ENCODE results near the gene GPR180.

The GPR180 gene

DNA sequence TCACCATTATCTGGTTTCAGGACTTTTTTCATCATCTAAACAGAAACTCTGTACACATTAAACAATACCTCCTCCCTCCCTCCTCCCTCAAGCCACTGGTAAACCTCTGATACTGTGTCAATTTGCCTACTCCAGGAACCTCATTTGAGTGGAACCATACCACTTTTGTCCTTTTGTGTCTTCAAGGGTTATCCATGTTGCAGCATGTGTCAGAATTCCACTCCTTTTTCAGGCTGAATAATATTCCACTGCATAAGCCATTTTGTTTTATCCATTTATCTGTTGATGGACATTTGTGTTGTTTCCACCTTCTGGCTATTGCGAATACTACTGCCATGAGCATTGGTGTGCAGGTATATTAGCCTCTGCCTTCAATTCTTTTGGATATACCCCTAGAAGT, 33.2 kb upstream of the GPR180 start:
- Mint-ChIP-seq H3K4me1 (no peaks in the 10 kb centered on the region), H3K27me3 (ENCODE audit: low read depth) (no peaks in the 10 kb centered on the region), H3K27ac (no peak overlapping the region), H3K36me3 (ENCODE audit: low read depth) (peaks cover 35% of the 10 kb centered on the region), H3K4me3 (no peak overlapping the region), H3K9me3 (no peaks in the 10 kb centered on the region)
- TF ChIP-seq CTCF (IDR thresholded peaks at IDR 0.05; ENCODE audit: unreplicated experiment in 3 of 3), result no peak

GRCh38 chr13:94569615-94570014, 32.0 kb upstream of the GPR180 start:
- H3K9me3 Mint-ChIP-seq, result no peaks in the 10 kb centered on the region
- no peak overlapping the region for H3K4me3 Mint-ChIP-seq
- no peak for TF ChIP-seq CTCF (IDR thresholded peaks at IDR 0.05; ENCODE audit: unreplicated experiment in 3 of 3)
- peaks cover 42% of the 10 kb centered on the region for H3K36me3 Mint-ChIP-seq (ENCODE audit: low read depth)
- no peaks in the 10 kb centered on the region for H3K4me1 Mint-ChIP-seq
- no peak overlapping the region for H3K27ac Mint-ChIP-seq
- H3K27me3 Mint-ChIP-seq (ENCODE audit: low read depth), result no peaks in the 10 kb centered on the region

- TF ChIP-seq CTCF (IDR thresholded peaks at IDR 0.05; ENCODE audit: unreplicated experiment in 3 of 3), result no peak
- Mint-ChIP-seq H3K4me3 (no peak overlapping the region), H3K4me1 (no peaks in the 10 kb centered on the region), H3K36me3 (ENCODE audit: low read depth) (peaks cover 58% of the 10 kb centered on the region), H3K27ac (no peak overlapping the region), H3K27me3 (ENCODE audit: low read depth) (no peaks in the 10 kb centered on the region), H3K9me3 (no peaks in the 10 kb centered on the region)
These were observed 22.6 kb upstream of the GPR180 start for GRCh38 chr13:94579063-94579462.

DNA sequence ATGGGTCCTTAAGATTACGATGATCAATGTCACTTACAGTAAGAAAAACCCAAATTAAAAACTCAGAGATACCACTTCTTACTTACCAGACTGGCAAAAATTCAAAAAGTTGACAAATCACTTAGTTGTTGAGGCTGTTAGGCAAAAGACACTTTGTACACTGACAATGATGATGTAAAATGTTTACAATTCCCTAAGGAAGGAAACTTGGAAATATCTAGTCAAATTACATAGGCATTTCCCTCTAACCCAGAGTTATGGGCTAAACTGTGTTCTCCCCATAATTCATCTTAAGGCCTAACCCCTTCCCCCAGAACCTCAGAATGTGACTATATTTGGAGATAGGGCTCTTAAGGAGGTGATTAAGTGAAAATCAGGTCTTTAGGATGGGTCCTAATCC, 17.7 kb upstream of the GPR180 start:
- Mint-ChIP-seq H3K4me1 (no peaks in the 10 kb centered on the region), H3K27me3 (ENCODE audit: low read depth) (no peaks in the 10 kb centered on the region), H3K36me3 (ENCODE audit: low read depth) (peaks cover 76% of the 10 kb centered on the region), H3K4me3 (no peak overlapping the region), H3K9me3 (no peaks in the 10 kb centered on the region), H3K27ac (no peak overlapping the region)
- TF ChIP-seq CTCF (IDR thresholded peaks at IDR 0.05; ENCODE audit: unreplicated experiment in 3 of 3), result no peak

DNA sequence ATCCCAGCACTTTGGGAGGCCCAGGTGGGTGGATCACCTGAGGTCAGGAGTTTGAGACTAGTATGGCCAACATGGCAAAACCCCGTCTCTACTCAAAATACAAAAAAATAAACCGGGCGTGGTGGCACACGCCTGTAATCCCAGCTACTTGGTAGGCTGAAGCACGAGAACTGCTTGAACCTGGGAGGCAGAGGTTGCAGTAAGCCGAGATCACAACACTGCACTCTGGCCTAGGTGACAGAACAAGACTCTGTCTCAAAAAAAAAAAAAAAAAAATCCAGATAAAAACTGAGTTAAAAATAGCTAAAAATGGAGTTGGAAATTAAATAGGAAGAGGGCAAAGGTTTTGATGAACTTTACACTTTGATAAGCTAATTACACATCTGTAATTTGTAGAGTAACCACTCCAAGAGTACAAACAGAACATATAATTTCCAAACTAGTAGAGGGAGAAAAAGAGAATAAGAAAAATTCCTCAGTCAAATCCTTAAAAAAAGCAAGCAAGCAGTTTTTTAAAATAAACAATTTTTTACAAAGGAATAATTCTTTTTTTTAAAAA, 16.0 kb upstream of the GPR180 start:
- no peak for TF ChIP-seq CTCF (IDR thresholded peaks at IDR 0.05; ENCODE audit: unreplicated experiment in 3 of 3)
- Mint-ChIP-seq H3K27me3 (ENCODE audit: low read depth) (no peaks in the 10 kb centered on the region), H3K4me3 (no peak overlapping the region), H3K27ac (no peak overlapping the region), H3K9me3 (no peaks in the 10 kb centered on the region), H3K4me1 (no peaks in the 10 kb centered on the region), H3K36me3 (ENCODE audit: low read depth) (peaks cover 76% of the 10 kb centered on the region)

GRCh38 chr13:94586371-94586770, 15.3 kb upstream of the GPR180 start:
- peaks cover 71% of the 10 kb centered on the region for H3K36me3 Mint-ChIP-seq (ENCODE audit: low read depth)
- no peak overlapping the region for H3K27ac Mint-ChIP-seq
- H3K27me3 Mint-ChIP-seq (ENCODE audit: low read depth), result no peaks in the 10 kb centered on the region
- H3K4me1 Mint-ChIP-seq, result no peaks in the 10 kb centered on the region
- H3K9me3 Mint-ChIP-seq, result no peaks in the 10 kb centered on the region
- no peak for TF ChIP-seq CTCF (IDR thresholded peaks at IDR 0.05; ENCODE audit: unreplicated experiment in 3 of 3)
- no peak overlapping the region for H3K4me3 Mint-ChIP-seq

All from nephron (organoid).